Neural cell (in vitro differentiated cells): ENCODE results near the gene ANXA6. TPM values are rescaled to one million over a fixed set of nuclear protein-coding genes. Genes with fewer than 3 reads are reported as not detected.

Experiments
- H2AFZ ChIP-seq: fragments of 200-600, 300-800 bp; sonication (generic), shearing (Covaris generic); 2 replicates; pipeline ENCODE4 v1.6.0; 2014; ENCODE audit warnings: low read depth, mild to moderate bottlenecking, antibody characterized with exemption, low read length, moderate library complexity
- H3F3A ChIP-seq: fragments of 200-600 bp; shearing (Covaris generic); 2 replicates; pipeline ENCODE4 v1.6.1; 2016; ENCODE audit warnings: mild to moderate bottlenecking, moderate library complexity, mixed read lengths, antibody characterized with exemption, low read length; ENCODE audit not compliant: insufficient read depth, poor library complexity, severe bottlenecking
- H3K27ac ChIP-seq: fragments of 200-600, 300-800 bp; sonication (generic), shearing (Covaris generic); 2 replicates; pipeline ENCODE4 v1.5.1; 2014; ENCODE audit warnings: mild to moderate bottlenecking, low read length, moderate library complexity
- H3K27me3 ChIP-seq: fragments of 300-800, 200-600 bp; sonication (generic), shearing (Covaris generic); 2 replicates; pipeline ENCODE4 v1.6.0; 2014; ENCODE audit warnings: mild to moderate bottlenecking, low read depth, low read length, moderate library complexity; ENCODE audit not compliant: insufficient read depth
- H3K36me3 ChIP-seq: fragments of 300-800, 200-600 bp; sonication (generic), shearing (Covaris generic); 2 replicates; pipeline ENCODE4 v1.5.1; 2014; ENCODE audit warnings: mild to moderate bottlenecking, antibody characterized with exemption, low read length, moderate library complexity; ENCODE audit not compliant: insufficient read depth
- H3K4me2 ChIP-seq: fragments of 300-800, 200-600 bp; sonication (generic), shearing (Covaris generic); 2 replicates; pipeline ENCODE4 v1.6.0; 2014; ENCODE audit warnings: mild to moderate bottlenecking, low read length
- H3K4me3 ChIP-seq: fragments of 300-800, 200-600 bp; sonication (generic), shearing (Covaris generic); 2 replicates; pipeline ENCODE4 v1.5.1; 2014; ENCODE audit warnings: mild to moderate bottlenecking, low read length, moderate library complexity
- H3K79me2 ChIP-seq: fragments of 200-600 bp; shearing (Covaris generic); replicated peaks from 2 replicates; pipeline ENCODE4 v1.6.0; 2014; ENCODE audit warnings: mild to moderate bottlenecking, low read length, moderate library complexity; ENCODE audit not compliant: insufficient read depth
- H3K9ac ChIP-seq: fragments of 300-800, 200-600 bp; sonication (generic), shearing (Covaris generic); 2 replicates; pipeline ENCODE4 v1.6.1; 2016; ENCODE audit warnings: mild to moderate bottlenecking, low read length, mixed read lengths
- H3K9me2 ChIP-seq: fragments of 200-600 bp; shearing (Covaris generic); 2 replicates; pipeline ENCODE4 v1.6.1; 2016; ENCODE audit warnings: mild to moderate bottlenecking, low read length, mixed read lengths; ENCODE audit not compliant: insufficient read depth
- H3K9me3 ChIP-seq: fragments of 200-600, 300-800 bp; sonication (generic), shearing (Covaris generic); 2 replicates; pipeline ENCODE4 v1.6.1; 2016; ENCODE audit warnings: mild to moderate bottlenecking, mixed run types, low read length, moderate library complexity, mixed read lengths
- H4K20me1 ChIP-seq: fragments of 200-600 bp; shearing (Covaris generic); 2 replicates; pipeline ENCODE4 v1.6.1; 2016; ENCODE audit warnings: mild to moderate bottlenecking, mixed run types; ENCODE audit not compliant: insufficient read depth
- CTCF ChIP-seq: fragments of 450-650 bp; IDR thresholded peaks from 2 replicates; pipeline ENCODE4 v1.5.1; 2014; ENCODE audit warnings: antibody characterized with exemption, mild to moderate bottlenecking, moderate library complexity; ENCODE audit not compliant: poor library complexity, severe bottlenecking
- EP300 ChIP-seq: fragments of 450-650 bp; conservative IDR thresholded peaks from 2 replicates; pipeline ENCODE4 v1.6.1; 2014; ENCODE audit warnings: antibody characterized with exemption, mild to moderate bottlenecking, moderate library complexity; ENCODE audit not compliant: poor library complexity, severe bottlenecking
- EZH2 ChIP-seq: fragments of 200-600, 300-800 bp; shearing (Covaris generic), sonication (generic); IDR thresholded peaks from 2 replicates; pipeline ENCODE4 v1.6.1; 2014; ENCODE audit warnings: antibody characterized with exemption, low read length, borderline replicate concordance, mild to moderate bottlenecking; ENCODE audit not compliant: insufficient read depth, poor library complexity, severe bottlenecking
- MXI1 ChIP-seq: fragments of 450-650 bp; conservative IDR thresholded peaks from 2 replicates; pipeline ENCODE4 v1.6.1; 2014; ENCODE audit warnings: antibody characterized with exemption, mild to moderate bottlenecking; ENCODE audit not compliant: poor library complexity, severe bottlenecking
- POLR2AphosphoS5 ChIP-seq: IDR thresholded peaks from 2 replicates; pipeline ENCODE4 v1.6.1; 2012
- RAD21 ChIP-seq: fragments of 450-650 bp; conservative IDR thresholded peaks from 2 replicates; pipeline ENCODE4 v1.6.1; 2014; ENCODE audit warnings: antibody characterized with exemption, mild to moderate bottlenecking, moderate library complexity
- REST ChIP-seq: IDR thresholded peaks from 2 replicates; pipeline ENCODE4 v1.6.1; 2012; ENCODE audit warnings: borderline replicate concordance
- SMC3 ChIP-seq: fragments of 450-650 bp; conservative IDR thresholded peaks from 2 replicates; pipeline ENCODE4 v1.6.1; 2014; ENCODE audit warnings: antibody characterized with exemption, mild to moderate bottlenecking, moderate library complexity; ENCODE audit not compliant: poor library complexity
- TAF1 ChIP-seq: IDR thresholded peaks from 2 replicates; pipeline ENCODE4 v1.6.1; 2012; ENCODE audit warnings: low read depth
- polyA plus RNA-seq: library from polyadenylated mRNA; depleted of rRNA; stranded (reverse); fragments of >200 nt; gene quantifications from 2 replicates; pipeline ENCODE4 v1.2.3, GENCODE V29; 2014

Gene ANXA6
- polyA plus RNA-seq, 1 donor from 2014 or later = 27.5 TPM

GRCh38 chr5:151094030-151094851 is 63.3 kb downstream of the ANXA6 start:
- Histone ChIP-seq H3K27me3 (no peaks in the 10 kb centered on the region), H3K9ac (no peak overlapping the region), H3K36me3 (no peaks in the 10 kb centered on the region), H3K4me2 (no peak overlapping the region), H3F3A (no peaks in the 10 kb centered on the region), H3K27ac (no peak overlapping the region), H3K79me2 (no peaks in the 10 kb centered on the region), H4K20me1 (no peaks in the 10 kb centered on the region), H2AFZ (no peak overlapping the region), H3K9me3 (no peaks in the 10 kb centered on the region), H3K4me3 (no peak overlapping the region), H3K9me2 (no peaks in the 10 kb centered on the region)
- no peak for TF ChIP-seq EP300
- TF ChIP-seq SMC3 = no peak
- TF ChIP-seq MXI1 = no peak
- TF ChIP-seq TAF1 = no peak
- TF ChIP-seq RAD21 = no peak
- TF ChIP-seq CTCF = no peak
- TF ChIP-seq POLR2AphosphoS5 = no peak
- TF ChIP-seq EZH2 = no peak
- no peak for TF ChIP-seq REST

GRCh38 chr5:151093476-151093889 is 64.1 kb downstream of the ANXA6 start:
- no peaks in the 10 kb centered on the region for H3K9me3 ChIP-seq
- no peaks in the 10 kb centered on the region for H4K20me1 ChIP-seq
- no peak overlapping the region for H2AFZ ChIP-seq
- H3K9ac ChIP-seq = no peak overlapping the region
- no peak overlapping the region for H3K4me2 ChIP-seq
- H3K79me2 ChIP-seq = no peaks in the 10 kb centered on the region
- H3K27me3 ChIP-seq = no peaks in the 10 kb centered on the region
- TF ChIP-seq REST (no peak), POLR2AphosphoS5 (no peak), EP300 (no peak), TAF1 (no peak), EZH2 (no peak), CTCF (no peak), RAD21 (no peak), SMC3 (no peak), MXI1 (no peak)
- no peak overlapping the region for H3K27ac ChIP-seq
- H3F3A ChIP-seq = no peaks in the 10 kb centered on the region
- H3K36me3 ChIP-seq = no peaks in the 10 kb centered on the region
- H3K9me2 ChIP-seq = no peaks in the 10 kb centered on the region
- H3K4me3 ChIP-seq = no peak overlapping the region
